Astrocyte (in vitro differentiated cells and primary cell): Measurements from ENCODE around the gene MPP2. TPM values are rescaled to one million over a fixed set of nuclear protein-coding genes. Genes with fewer than 3 reads are reported as not detected.

ENCODE experiments used
- DNase-seq: peaks from one replicate; pipeline ENCODE4 v3.0.0-alpha.2; 2010; ENCODE audit warnings: low read depth
- FAIRE-seq: peaks from 2 replicates; lab custom pipeline; 2011; peaks lifted over from hg19 to GRCh38; lab: Jason Lieb, UNC
- H2AFZ ChIP-seq: 2 replicates; pipeline ENCODE4 v1.6.0; 2012; ENCODE audit warnings: low read depth, low read length, inconsistent platforms
- H3K27ac ChIP-seq: 2 replicates; pipeline ENCODE4 v1.5.1; 2011; ENCODE audit warnings: low read depth, low read length, inconsistent platforms
- H3K27me3 ChIP-seq: 2 replicates; pipeline ENCODE4 v1.6.0; 2011; ENCODE audit warnings: low read length, inconsistent platforms; ENCODE audit not compliant: insufficient read depth
- H3K36me3 ChIP-seq: 2 replicates; pipeline ENCODE4 v1.5.1; 2011; ENCODE audit warnings: low read length, inconsistent platforms; ENCODE audit not compliant: insufficient read depth
- H3K4me1 ChIP-seq: 2 replicates; pipeline ENCODE4 v1.5.1; 2011; ENCODE audit warnings: low read length, inconsistent platforms; ENCODE audit not compliant: insufficient read depth
- H3K4me2 ChIP-seq: 2 replicates; pipeline ENCODE4 v1.6.0; 2012; ENCODE audit warnings: low read length, inconsistent platforms
- H3K4me3 ChIP-seq: 2 replicates; pipeline ENCODE4 v1.5.1; 2011; ENCODE audit warnings: low read depth, mild to moderate bottlenecking, low read length, inconsistent platforms; ENCODE audit not compliant: insufficient read depth
- H3K79me2 ChIP-seq: 2 replicates; pipeline ENCODE4 v1.6.0; 2012; ENCODE audit warnings: mild to moderate bottlenecking, low read length, inconsistent platforms; ENCODE audit not compliant: insufficient read depth
- H3K9ac ChIP-seq: 2 replicates; pipeline ENCODE4 v1.6.0; 2012; ENCODE audit warnings: mild to moderate bottlenecking, low read length, inconsistent platforms
- H3K9me3 ChIP-seq: 2 replicates; pipeline ENCODE4 v1.5.1; 2012; ENCODE audit warnings: low read depth, mild to moderate bottlenecking, low read length, inconsistent platforms; ENCODE audit not compliant: insufficient read depth
- H4K20me1 ChIP-seq: 2 replicates; pipeline ENCODE4 v1.6.0; 2012; ENCODE audit warnings: low read length, inconsistent platforms; ENCODE audit not compliant: insufficient read depth
- H3K27ac Mint-ChIP-seq: one replicate; pipeline ENCODE4 v1.8.0; 2021; ENCODE audit warnings: mild to moderate bottlenecking, mixed read lengths; ENCODE audit not compliant: unreplicated experiment
- H3K27me3 Mint-ChIP-seq: one replicate; pipeline ENCODE4 v1.8.0; 2021; ENCODE audit warnings: low read depth, mixed read lengths; ENCODE audit not compliant: unreplicated experiment
- H3K36me3 Mint-ChIP-seq: one replicate; pipeline ENCODE4 v1.8.0; 2021; ENCODE audit warnings: low read depth, mixed read lengths; ENCODE audit not compliant: unreplicated experiment
- H3K4me1 Mint-ChIP-seq: one replicate; pipeline ENCODE4 v1.8.0; 2021; ENCODE audit warnings: low read depth, mixed read lengths; ENCODE audit not compliant: unreplicated experiment
- H3K4me3 Mint-ChIP-seq: one replicate; pipeline ENCODE4 v1.8.0; 2021; ENCODE audit warnings: mild to moderate bottlenecking, moderate library complexity, mixed read lengths; ENCODE audit not compliant: unreplicated experiment
- H3K9me3 Mint-ChIP-seq: one replicate; pipeline ENCODE4 v1.8.0; 2021; ENCODE audit warnings: mild to moderate bottlenecking, mixed read lengths; ENCODE audit not compliant: unreplicated experiment
- EZH2 ChIP-seq: IDR thresholded peaks from 2 replicates; pipeline ENCODE4 v1.6.1; 2012; ENCODE audit warnings: mild to moderate bottlenecking, low read length, inconsistent platforms; ENCODE audit not compliant: insufficient read depth
- total RNA-seq: library from RNA; stranded (reverse); gene quantifications from 2 replicates; pipeline ENCODE4 v1.2.1, GENCODE V29; 2021
- TF ChIP-seq, protein P1 (sequence below): IDR thresholded peaks from 2 replicates; pipeline ENCODE4 v1.5.1; 2011; ENCODE audit warnings: low read depth, mild to moderate bottlenecking, inconsistent platforms, low read length, moderate library complexity; ENCODE audit not compliant: insufficient read depth

MPP2 gene
- total RNA-seq, 1 donor from 2014 or later: 8.0 TPM

DNA sequence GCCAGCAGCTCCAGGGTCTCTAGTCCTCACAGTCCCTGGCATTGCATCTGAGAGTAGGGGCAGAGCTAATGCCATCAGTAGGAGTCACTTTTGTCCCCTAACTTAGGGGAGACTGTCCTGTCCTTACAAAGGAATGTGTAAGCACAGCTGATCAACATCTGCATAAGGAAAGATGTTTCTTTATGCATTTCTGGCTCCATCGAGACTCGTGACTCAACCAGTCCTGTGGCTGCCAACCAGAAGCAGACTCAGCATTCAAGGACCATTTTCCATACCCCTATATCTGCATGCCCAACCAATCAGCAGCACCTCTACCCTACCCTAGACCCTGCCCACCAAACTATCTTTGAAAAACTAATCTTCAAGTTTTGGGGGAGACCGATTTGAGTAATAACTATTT is 8.2 kb upstream of the MPP2 start:
- Histone ChIP-seq H3K4me2 (no peak overlapping the region), H3K9ac (no peak overlapping the region), H3K27me3 (peaks cover 28% of the 10 kb centered on the region), H3K36me3 (no peaks in the 10 kb centered on the region), H3K4me3 (no peak overlapping the region), H2AFZ (no peak overlapping the region), H4K20me1 (no peaks in the 10 kb centered on the region), H3K79me2 (no peaks in the 10 kb centered on the region), H3K9me3 (no peaks in the 10 kb centered on the region), H3K27ac (no peak overlapping the region), H3K4me1 (no peaks in the 10 kb centered on the region)
- no peaks in the 10 kb centered on the region for H3K36me3 Mint-ChIP-seq
- H3K27me3 Mint-ChIP-seq: peaks cover 43% of the 10 kb centered on the region
- FAIRE-seq: no peak
- H3K4me1 Mint-ChIP-seq: no peaks in the 10 kb centered on the region
- H3K27ac Mint-ChIP-seq: no peak overlapping the region
- no peak overlapping the region for H3K4me3 Mint-ChIP-seq
- TF ChIP-seq, protein P1, sequence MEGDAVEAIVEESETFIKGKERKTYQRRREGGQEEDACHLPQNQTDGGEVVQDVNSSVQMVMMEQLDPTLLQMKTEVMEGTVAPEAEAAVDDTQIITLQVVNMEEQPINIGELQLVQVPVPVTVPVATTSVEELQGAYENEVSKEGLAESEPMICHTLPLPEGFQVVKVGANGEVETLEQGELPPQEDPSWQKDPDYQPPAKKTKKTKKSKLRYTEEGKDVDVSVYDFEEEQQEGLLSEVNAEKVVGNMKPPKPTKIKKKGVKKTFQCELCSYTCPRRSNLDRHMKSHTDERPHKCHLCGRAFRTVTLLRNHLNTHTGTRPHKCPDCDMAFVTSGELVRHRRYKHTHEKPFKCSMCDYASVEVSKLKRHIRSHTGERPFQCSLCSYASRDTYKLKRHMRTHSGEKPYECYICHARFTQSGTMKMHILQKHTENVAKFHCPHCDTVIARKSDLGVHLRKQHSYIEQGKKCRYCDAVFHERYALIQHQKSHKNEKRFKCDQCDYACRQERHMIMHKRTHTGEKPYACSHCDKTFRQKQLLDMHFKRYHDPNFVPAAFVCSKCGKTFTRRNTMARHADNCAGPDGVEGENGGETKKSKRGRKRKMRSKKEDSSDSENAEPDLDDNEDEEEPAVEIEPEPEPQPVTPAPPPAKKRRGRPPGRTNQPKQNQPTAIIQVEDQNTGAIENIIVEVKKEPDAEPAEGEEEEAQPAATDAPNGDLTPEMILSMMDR: no peak
- TF ChIP-seq EZH2: no peak
- peaks cover 2% of the 10 kb centered on the region for H3K9me3 Mint-ChIP-seq
- DNase-seq: no peak

DNA sequence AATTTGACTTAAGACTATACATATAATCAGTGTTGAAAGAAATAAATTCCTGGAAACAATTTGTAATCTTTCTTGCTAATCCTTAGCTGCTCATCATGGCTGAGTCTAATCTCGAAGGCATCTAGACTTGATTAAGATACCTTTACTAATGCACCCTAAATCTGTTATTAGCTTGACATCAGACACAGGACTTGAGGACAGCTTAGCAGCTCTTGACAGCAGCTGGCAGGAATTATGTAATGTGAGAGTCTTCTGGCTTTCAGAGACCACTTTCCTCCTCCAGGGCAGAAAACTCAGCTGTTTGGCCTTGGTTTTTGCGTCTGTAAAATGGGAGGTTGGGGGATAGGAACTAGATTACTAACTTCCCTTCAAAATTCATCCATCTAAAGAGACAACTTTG is 7.1 kb upstream of the MPP2 start:
- no peaks in the 10 kb centered on the region for H3K36me3 Mint-ChIP-seq
- no peak overlapping the region for H3K27ac Mint-ChIP-seq
- no peak overlapping the region for H2AFZ ChIP-seq
- no peak overlapping the region for H3K4me3 ChIP-seq
- no peak overlapping the region for H3K4me2 ChIP-seq
- H3K27me3 ChIP-seq: peaks cover 34% of the 10 kb centered on the region
- no peaks in the 10 kb centered on the region for H3K9me3 ChIP-seq
- no peaks in the 10 kb centered on the region for H3K36me3 ChIP-seq
- H3K27me3 Mint-ChIP-seq: peaks cover 45% of the 10 kb centered on the region
- H3K9ac ChIP-seq: no peak overlapping the region
- no peak overlapping the region for H3K4me3 Mint-ChIP-seq
- no peaks in the 10 kb centered on the region for H3K4me1 ChIP-seq
- FAIRE-seq: no peak
- H4K20me1 ChIP-seq: no peaks in the 10 kb centered on the region
- DNase-seq: no peak
- no peak for TF ChIP-seq EZH2
- TF ChIP-seq, protein P1: no peak
- H3K27ac ChIP-seq: no peak overlapping the region
- H3K9me3 Mint-ChIP-seq: peaks cover 2% of the 10 kb centered on the region
- H3K4me1 Mint-ChIP-seq: no peaks in the 10 kb centered on the region
- no peaks in the 10 kb centered on the region for H3K79me2 ChIP-seq

DNA sequence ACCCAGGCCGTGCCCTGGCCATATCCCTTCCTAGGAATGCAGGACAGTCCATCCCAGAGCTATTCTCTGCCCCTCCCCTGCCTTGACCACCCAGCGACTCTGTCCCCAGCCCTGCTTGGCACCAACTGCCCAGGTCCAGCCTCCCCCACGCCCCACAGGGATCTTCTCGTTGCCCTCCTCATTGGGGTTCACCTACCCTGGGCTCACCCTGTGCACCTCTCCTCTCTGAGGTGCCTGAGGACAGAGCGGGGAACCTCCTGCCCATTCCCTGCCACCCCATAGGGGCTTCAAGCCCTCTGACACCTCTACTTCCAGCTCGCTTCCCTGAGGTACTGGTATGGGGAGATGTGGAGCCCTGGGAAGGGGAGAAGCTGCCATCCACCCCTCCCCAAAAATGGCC is 6.2 kb upstream of the MPP2 start:
- Mint-ChIP-seq H3K27me3 (peaks cover 42% of the 10 kb centered on the region), H3K4me3 (no peak overlapping the region), H3K4me1 (no peaks in the 10 kb centered on the region), H3K27ac (no peak overlapping the region), H3K9me3 (peaks cover 2% of the 10 kb centered on the region), H3K36me3 (no peaks in the 10 kb centered on the region)
- no peaks in the 10 kb centered on the region for H4K20me1 ChIP-seq
- TF ChIP-seq EZH2: no peak
- TF ChIP-seq, protein P1: no peak
- no peak overlapping the region for H3K4me2 ChIP-seq
- H3K27me3 ChIP-seq: peaks cover 39% of the 10 kb centered on the region
- H2AFZ ChIP-seq: no peak overlapping the region
- DNase-seq (no peak), FAIRE-seq (no peak)
- no peaks in the 10 kb centered on the region for H3K9me3 ChIP-seq
- H3K9ac ChIP-seq: no peak overlapping the region
- H3K27ac ChIP-seq: no peak overlapping the region
- H3K4me3 ChIP-seq: no peak overlapping the region
- H3K36me3 ChIP-seq: no peaks in the 10 kb centered on the region
- H3K4me1 ChIP-seq: no peaks in the 10 kb centered on the region
- no peaks in the 10 kb centered on the region for H3K79me2 ChIP-seq
